ENCODE measurements around the gene LRRTM4.
"Not testable (repeated sequence)": the region's sequence is repeated elsewhere in the genome, so short reads cannot be mapped to it uniquely, and the experiment has no call there.

LRRTM4 gene

DNA sequence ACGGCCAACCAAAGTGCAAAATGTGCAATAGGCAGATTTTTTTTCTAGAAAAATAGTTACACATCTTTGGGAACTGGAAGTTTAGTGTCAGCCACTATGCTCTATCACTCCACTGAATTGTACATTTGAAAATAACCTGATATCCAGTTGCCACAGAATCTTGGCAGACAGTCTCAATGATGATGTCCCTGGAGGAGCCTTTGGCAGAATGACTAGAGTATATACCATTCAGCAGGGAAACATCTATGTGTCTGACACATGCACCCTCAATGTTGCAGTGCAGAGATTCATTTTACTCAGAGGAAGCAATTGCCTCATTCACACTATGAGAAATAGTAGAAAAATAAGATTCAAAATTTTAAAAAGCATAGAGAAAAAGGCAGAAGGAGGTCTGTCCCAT lies 475.8 kb downstream of the LRRTM4 start:
- DNase-seq: no peak

DNA sequence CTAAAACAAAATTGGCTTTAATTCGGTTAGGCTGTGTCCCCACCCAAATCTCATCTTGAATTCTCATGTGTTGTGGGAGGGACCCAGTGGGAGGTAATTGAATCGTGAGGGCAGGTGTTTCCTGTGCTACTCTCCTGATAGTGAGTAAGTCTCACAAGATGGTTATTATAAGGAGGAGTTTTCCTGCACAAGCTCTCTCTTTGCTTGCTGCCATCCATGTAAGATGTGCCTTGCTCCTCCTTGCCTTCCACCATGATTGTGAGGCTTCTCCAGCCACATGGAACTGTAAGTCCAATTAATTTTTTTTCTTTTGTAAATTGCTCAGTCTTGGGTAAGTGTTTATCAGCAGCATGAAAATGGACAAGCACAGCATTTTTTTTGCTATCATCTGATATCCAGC lies 476.7 kb downstream of the LRRTM4 start:
- DNase-seq: not testable (repeated sequence)

DNA sequence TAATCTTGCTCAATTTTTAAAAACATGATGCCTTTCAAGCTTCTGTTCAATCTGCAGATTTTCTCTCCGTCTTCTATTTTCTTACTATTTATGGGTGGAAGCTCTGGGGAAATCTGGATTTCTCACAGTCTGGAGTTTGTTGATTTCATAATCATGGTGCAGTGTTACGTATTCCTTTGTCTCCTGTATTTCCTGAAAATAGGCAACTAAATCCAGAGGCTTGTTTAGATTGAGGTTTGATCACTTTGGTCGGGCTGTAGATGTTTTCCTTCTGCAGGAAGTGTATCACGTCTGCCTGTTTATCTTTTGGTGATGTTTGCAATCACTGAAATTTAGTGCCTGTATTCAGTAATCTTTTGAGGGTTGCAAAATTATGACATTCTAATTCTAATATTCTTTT lies 487.7 kb downstream of the LRRTM4 start:
- no peak for DNase-seq

DNA sequence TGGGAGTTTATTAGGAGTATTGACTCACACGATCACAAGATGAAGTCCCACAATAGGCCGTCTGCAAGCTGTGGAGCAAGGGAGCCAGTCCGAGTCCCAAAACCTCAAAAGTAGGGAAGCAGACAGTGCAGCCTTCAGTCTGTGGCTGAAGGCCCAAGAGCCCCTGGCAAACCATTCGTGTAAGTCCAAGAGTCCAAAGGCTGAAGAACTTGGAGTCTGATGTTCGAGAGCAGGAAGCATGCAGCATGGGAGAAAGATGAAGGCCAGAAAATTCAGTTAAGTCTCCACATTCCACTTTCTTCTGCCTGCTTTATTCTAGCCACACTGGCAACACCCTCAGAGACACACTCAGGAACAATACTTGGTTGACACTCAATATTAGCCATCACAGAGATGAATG lies 492.9 kb downstream of the LRRTM4 start:
- not testable (repeated sequence) for DNase-seq

DNA sequence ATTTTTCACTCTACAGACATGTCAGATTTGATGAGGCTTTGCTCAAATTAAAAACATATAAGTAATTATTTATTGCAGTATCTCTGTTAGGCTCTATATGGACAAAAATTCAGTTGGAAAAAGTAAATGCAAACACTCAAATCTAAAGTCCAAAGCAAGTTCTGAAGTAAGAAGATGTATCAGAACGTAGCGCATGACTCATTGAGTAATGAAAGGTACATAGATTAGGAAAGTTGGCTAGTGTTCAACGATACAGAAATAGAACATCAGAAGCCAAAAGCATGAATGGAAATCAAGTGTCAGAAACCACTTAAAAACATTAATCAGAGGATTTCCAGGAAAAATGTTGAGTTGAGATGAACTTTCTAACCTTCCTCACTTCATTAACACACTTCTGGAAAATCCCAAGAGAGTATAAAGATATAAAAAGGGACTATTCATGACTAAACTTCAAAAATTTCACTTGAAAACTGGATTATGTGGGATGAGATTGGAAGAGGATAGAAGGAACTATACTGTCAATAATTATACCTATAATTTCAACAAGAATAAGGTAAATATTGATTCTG lies 494.1 kb downstream of the LRRTM4 start:
- DNase-seq: no peak

DNA sequence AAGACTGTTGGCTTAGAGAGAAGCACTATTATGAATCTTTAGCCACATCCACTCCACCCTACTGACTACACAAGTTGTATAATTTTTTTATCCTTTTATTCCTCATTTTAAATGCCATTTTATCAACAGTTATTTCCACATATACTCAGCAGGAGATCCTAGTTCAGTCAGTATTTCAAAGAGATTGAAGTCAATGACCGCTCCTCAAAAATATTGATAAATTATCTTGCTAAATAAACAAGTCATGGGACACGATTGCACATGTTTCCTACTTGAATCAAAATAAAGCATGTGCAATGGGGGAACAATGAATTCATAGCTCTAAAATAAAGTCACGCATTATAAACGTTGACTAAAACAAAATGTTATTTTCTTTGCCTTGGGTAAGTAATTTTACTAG lies 496.5 kb downstream of the LRRTM4 start:
- DNase-seq: no peak

DNA sequence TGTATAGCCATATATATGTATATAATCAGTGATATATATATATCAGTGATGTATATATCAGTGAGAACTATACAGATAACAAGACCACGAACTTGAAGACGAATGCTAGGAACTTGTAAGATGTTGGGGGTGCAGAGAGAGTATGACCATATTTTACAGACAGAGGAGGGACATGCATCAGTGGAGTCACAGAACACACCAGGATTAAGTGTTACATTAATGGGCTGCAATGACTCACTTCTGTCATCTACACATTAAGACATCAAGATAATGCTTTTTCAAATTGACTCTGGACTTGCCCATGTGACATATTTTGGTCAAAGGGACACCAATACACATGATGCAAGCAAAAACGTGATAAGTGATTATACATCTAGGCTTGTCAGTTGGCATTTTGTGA lies 501.0 kb downstream of the LRRTM4 start:
- DNase-seq: no peak

DNA sequence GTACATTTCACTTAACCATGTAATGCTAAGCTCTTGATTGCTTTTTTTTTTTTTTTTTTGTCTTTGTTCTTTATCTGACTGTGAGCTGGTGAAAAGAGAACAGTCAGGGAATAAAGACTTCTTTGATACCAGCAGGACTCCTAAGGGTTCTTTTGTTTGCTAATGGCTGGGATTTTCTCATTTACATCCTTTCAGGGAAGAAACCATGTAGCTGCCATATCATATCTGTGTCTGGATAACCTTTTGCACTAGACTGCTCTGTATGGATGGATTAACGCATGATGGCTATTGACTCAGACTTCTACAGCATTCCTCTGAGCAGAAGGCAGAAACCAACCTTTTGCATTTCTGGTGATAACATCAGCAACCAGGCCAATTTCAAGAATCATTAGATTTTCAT lies 504.0 kb downstream of the LRRTM4 start:
- no peak for DNase-seq

DNA sequence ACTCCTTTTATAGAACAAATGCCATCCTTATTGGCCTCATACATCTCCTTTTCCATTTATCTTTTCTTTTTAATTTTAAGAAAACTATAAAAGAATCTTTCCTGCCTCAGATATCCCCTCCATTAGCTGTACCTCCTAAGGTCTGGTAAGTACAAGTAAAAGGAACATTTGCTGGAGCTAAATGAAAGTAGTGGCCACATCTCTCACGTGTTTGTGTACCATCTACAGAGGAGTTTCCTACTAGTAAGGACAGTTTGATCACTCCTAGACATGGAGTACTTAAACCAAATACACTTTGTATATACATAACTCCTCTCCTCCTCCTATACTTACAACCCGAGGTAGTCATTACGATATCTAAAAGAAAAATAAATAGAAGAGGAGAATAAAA lies 504.8 kb downstream of the LRRTM4 start:
- DNase-seq: no peak

DNA sequence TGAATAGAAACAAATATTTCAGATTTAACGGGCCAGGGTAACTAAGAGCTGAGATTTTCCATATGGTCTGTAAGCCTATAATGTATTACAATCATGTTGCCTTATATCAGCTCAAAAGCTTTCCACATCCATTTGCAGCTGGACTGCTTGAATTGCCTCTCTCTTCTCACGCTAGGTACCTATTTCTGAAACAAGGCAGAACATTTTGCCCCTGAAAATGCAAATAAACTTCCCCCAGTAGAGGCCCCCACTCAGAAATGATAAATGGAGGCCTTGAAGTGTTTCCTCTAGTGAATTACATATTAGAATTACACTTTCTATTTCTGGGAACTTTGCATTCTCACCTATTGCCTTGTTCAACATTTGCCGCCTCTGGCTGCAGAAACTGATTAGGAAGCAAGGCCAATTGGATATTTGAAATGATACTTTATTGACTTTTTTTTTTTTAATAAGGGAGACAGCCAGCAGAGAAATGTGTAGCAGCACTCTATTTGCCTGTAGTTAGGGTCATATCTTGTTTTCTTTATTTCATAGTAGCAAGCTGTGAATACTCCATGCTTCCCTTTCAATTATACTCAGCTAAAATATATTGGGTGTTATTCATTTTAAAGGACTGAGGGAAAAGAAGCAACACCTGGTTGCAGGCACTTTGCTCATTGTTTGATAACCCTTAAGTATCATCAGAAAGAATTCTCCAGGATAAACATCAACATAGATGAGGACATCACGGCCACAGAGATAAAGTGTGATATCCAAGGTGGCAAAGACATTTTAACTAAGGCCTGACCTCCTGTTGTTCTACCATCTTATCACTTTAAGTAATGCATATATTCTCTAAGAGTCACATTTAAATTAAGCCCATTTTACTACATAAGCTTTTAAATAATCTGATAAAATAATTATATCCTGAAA lies 505.5 kb downstream of the LRRTM4 start:
- no peak for DNase-seq

DNA sequence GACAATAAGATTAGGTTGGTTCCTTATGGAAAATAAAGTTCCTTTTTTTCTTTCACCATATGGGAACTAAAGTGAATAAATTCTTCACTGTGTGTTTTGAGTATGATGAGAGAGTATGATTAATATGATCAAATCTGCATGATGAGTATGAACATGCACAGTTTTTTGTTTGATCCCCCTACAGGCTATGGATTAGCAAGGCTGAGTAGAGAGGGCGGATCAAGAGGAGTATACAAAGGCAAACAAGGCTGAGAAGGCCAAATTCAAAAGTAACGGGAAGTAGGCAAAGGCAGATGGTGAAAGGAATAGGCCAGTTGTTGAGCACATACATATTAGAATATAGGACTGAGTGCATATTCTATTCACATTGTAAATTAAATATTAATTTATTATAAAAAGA lies 508.2 kb downstream of the LRRTM4 start:
- peak in 1 of 2 experiments; percentile 6 for DNase-seq

DNA sequence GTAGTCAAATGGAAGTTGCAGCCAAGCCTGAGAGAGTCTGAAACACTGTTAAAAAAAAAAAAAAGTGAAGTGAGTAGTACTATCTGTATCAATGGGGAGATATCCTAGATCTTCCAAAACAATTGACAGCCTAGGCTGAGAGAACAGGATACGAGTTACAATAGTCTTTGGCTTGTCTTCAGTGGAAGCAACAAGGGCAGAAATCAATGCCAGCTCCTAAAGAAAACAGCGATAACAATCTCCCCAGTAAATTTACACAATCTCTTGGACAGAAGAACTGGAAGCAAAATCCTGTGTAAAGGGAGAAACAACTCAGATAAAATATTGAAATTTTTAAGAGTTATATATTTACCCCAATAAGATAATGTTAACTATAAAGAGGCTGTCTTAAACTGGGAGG lies 508.7 kb downstream of the LRRTM4 start:
- DNase-seq: no peak

DNA sequence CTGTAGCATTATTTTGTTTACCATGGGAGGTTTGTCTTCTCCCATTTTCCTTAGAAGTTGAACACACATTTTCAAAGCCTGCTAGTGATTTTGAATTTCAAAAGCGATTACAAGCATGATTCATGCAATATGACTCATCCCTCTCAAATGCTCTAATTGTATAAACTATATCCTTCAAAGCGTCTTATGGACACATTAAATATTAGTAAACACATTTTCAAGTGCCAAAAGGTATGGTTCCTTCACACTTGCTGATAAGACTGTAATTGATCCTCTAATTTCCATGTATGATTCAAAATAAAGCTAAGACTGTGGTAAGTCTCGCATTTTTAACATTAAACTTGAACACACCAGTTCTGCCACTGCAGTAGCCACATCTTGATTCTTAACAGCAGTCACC lies 512.9 kb downstream of the LRRTM4 start:
- DNase-seq: no peak

DNA sequence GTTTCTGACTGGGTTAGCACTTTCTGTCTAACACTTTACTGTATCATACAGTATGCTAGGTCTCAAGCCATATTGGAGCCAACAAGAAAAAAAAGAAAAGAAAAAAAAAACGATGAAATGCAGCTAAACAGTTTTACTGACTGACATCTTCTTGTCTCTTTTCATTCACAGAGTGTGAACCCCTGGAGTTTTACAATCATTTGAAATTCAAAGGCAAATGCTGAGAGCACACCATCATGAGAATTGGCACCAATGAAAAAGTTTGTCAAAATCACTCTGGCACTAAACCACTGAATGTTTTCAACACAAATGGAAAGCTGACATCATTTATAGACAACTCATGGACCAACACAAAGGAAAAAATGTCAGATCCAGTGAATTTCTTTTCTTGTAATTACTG lies 513.3 kb downstream of the LRRTM4 start:
- no peak for DNase-seq

DNA sequence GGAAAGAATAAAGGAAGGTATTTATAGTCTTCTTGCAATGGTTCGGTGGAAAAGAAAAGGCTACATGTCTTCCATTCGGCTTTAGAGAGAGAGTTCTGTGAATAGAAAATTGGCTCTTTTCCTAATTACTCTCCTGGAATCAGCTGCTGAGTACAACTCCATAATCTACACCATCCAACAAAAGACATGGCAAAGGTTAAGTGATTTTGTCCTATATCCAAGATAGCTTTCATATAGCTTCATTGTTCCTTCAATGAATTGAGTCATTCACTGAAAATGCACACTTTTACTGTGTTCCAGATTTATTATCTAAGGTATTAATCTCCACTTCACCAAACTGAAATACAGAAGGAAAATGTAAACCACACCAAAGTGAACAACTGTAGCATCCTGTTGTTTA lies 514.5 kb downstream of the LRRTM4 start:
- DNase-seq: no peak

DNA sequence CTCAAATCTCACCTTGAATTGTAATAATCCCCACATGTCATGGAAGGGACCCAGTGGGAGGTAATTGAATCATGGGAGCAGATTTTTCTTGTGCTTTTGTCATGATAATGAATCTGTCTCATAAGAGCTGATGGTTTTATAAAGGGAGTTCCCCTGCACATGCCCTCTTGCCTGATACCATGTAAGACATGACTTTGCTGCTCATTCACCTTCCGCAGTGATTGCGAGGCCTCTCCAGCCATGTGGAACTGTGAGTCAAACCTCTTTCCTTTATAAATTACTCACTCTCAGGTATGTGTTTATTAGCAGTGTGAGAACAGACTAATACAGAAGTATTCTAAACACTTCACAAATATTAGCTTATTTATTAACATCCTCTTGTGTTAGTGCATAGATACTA lies 516.7 kb downstream of the LRRTM4 start:
- DNase-seq: no peak

DNA sequence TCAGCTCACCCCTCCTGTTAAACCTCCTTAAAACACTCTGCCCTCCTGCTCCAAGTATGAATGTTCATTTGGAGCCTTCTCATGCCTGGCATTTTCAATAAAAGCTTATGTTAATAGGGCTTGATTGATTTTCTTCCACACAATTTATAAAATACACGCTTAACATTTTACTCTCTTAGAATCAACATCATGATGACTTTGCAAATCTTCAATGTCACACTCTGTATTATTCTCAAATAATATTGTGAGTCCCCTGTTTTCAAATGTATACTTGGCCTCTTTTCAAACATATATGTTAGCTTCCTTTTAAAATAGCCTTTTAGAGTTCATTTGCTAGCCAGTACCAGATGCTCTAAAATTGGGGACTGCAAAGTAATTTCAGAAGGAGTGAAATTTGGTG lies 520.3 kb downstream of the LRRTM4 start:
- DNase-seq: no peak

DNA sequence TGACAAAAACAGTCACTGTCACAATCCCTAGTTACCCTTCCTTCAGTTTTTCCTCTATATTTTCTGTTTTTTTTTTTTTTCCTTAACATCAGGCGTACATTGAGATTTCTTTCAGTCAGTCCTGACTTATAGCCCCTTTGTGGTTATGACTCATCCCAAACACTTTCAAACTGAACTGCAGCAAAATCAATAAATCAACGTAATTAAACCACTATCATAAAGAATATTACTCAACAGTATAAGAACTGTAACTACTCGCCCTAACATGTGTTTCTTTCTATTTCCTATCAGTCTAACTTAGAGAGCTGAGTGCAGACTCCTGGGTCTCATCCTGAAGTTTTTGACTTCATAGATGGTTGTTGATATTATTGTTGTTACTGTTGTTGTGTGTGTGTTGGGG lies 523.5 kb downstream of the LRRTM4 start:
- DNase-seq: no peak

DNA sequence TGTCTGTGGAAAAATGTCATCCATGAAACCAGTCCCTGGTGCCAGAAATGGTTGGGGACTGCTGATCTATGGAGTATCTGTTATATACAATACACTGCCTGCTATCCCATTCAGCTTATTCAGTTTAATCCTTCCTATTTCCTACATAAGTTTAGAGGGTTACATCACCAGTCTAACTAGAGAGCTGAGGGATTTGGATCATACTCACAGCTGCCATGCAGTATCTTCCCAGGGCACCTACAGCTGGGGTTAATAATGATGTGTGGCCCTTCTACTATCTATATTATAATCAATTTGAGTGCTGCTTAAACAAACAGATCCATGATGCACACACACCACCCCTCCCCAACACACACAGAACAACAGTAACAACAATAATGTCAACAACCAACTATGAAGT lies 524.0 kb downstream of the LRRTM4 start:
- DNase-seq: peak in 1 of 2 experiments; percentile 24

DNA sequence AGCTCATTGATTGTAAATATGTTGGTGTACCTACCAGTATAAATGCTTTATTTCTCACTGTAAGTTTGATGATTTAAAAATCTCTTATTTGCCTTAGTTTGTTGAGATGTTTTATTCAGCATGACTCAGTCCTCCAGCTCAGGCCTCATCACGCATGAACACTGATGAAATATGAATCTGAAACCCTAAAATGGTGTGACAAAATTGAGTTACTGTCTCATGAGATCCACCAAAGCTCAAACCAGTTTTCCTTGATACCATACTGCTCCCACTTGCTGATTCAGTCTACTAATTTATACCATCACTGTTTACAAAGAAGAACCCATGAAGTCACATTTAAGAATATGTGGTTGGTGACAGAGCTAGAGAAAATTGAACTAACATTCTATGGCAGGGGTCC lies 524.9 kb downstream of the LRRTM4 start:
- no peak for DNase-seq

DNA sequence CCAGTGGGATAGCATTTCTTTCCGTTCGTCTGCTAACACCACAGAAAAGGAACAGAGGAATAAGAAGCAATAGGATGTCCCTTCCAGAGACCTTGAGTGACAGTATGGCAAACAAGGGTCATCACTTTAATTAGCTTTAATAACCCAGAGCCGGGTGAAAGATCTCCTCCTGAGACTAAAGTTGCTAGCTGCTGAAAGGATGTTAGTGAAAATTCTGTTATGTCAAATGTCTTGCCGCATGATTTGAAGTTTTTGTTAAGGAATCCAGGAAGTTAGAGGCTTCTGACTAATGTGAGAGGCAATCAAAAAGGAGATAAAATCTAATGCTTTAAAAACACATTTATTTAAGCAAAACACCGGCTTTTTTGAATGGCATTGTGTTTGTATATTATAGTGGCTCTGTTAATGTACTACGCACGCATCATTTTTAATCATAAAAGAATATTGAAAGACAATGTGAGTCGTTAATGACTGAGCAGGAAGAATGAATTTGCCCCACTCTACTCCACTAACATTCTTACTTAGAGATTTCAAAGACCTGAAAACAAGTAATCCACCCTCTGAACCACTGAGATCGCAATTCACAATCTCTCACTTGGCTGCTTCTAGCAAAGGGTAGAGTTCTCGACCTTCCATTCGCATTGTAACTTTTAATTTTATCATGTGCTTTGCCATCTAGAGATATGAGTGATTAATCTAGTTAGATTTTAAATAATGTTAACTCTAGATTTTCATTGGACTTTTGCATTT lies 536.6 kb downstream of the LRRTM4 start:
- DNase-seq: no peak

DNA sequence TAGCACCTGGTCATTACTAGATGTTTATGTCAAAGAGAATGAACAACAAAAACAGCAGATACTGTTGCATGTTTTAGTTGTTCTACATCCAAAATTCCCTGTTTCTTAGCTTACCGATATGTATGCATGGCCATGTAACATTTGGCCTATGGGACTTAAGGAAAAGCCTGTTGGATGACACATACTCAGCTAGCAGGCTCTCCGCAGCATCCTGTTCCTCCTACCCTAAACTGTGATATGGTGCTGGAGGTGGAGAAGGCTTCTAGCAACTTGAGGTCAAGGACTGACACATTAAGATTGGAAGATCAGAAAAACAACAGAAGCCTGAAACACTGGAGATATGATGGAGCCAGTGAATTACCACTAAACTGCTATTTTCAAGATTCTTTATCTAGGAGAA lies 537.8 kb downstream of the LRRTM4 start:
- DNase-seq: no peak

DNA sequence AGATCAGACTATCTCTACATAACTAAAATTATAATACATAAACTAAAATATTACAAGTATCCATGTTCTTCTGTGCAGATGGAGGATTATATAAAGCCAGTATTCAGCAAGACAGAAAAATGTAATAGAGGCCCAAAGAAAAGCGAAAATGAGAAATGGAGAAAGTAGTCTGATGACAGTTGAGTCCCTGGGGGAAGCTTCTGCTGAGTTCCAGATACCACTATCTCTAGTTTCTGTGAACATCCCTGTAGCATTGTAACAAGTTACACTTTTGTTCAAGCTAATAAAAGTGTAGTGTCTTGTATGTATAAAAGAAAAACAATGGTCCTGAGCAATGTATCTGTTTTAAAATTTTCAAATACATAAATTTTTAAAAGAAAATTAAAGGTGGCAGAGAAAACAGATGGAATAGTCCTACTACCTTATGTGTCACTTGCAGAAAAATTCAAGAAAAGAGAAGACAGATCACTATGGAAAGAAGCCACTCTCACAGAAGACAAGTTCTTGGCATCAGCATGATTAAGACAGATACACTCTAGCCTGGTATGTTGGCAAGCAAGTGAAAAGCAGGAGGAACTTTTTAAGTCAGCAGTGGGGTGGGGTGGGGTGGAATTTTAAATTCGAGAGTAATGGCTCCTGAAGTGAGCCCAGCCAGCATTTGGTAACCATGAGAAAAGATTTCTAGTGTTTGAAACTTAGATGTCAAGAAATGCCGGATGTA lies 541.9 kb downstream of the LRRTM4 start:
- DNase-seq: no peak
